Uterus (tissue), 2 donors: Measurements from ENCODE around the gene GABARAPL2.

Experiments
- POLR2A ChIP-seq, 2 donors: fragments of 450-650 bp; IDR thresholded peaks; one replicate each; pipeline ENCODE4 v1.6.1; 2016; ENCODE audit warnings: antibody characterized with exemption in 2 of 2, mild to moderate bottlenecking in 1 of 2, moderate library complexity in 1 of 2
- TF ChIP-seq, protein P1 (sequence below), 4 experiments: fragments of 200-600 bp in 2 of 4; fragments of 450-650 bp in 2 of 4; sonication (generic) in 2 of 4; IDR thresholded peaks; one replicate each; pipeline ENCODE4 v1.5.1; 2016 to 2019; ENCODE audit warnings: antibody characterized with exemption in 4 of 4, mild to moderate bottlenecking in 2 of 4, moderate library complexity in 1 of 4

DNA sequence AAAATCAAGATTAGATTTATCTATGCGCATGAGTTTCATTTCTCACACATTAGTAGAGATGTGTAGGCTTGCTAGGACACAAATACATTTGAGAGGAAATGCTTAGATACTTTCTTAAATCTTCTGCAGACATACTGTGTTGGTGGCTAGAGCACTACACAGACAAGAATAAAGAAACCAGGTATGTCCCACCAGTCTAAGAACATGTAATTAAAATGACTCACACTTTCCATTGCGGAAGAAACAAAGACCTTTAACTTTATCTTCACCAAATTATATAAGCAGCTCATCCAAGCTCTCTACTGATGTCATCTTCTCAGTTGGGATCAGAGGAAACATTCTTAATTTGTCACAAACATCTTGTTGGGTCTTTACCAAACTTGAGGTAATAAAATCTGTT, 12.5 kb downstream of the GABARAPL2 start:
- TF ChIP-seq, protein P1, sequence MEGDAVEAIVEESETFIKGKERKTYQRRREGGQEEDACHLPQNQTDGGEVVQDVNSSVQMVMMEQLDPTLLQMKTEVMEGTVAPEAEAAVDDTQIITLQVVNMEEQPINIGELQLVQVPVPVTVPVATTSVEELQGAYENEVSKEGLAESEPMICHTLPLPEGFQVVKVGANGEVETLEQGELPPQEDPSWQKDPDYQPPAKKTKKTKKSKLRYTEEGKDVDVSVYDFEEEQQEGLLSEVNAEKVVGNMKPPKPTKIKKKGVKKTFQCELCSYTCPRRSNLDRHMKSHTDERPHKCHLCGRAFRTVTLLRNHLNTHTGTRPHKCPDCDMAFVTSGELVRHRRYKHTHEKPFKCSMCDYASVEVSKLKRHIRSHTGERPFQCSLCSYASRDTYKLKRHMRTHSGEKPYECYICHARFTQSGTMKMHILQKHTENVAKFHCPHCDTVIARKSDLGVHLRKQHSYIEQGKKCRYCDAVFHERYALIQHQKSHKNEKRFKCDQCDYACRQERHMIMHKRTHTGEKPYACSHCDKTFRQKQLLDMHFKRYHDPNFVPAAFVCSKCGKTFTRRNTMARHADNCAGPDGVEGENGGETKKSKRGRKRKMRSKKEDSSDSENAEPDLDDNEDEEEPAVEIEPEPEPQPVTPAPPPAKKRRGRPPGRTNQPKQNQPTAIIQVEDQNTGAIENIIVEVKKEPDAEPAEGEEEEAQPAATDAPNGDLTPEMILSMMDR (IDR thresholded peaks at IDR 0.05) = no peak
- no peak for TF ChIP-seq POLR2A (IDR thresholded peaks at IDR 0.05)
